Activated effector memory CD4-positive, alpha-beta T cell treated with anti-CD3 and anti-CD28 coated beads, Interleukin-2, amount 50 U/mL, for 16 hours (primary cell): ENCODE results near the gene WIPI1.
"Not testable (repeated sequence)": the region's sequence is repeated elsewhere in the genome, so short reads cannot be mapped to it uniquely, and the experiment has no call there.

Experiments used
- DNase-seq: peaks from one replicate; pipeline ENCODE4 v3.0.0-alpha.2; 2020

Gene WIPI1

DNA sequence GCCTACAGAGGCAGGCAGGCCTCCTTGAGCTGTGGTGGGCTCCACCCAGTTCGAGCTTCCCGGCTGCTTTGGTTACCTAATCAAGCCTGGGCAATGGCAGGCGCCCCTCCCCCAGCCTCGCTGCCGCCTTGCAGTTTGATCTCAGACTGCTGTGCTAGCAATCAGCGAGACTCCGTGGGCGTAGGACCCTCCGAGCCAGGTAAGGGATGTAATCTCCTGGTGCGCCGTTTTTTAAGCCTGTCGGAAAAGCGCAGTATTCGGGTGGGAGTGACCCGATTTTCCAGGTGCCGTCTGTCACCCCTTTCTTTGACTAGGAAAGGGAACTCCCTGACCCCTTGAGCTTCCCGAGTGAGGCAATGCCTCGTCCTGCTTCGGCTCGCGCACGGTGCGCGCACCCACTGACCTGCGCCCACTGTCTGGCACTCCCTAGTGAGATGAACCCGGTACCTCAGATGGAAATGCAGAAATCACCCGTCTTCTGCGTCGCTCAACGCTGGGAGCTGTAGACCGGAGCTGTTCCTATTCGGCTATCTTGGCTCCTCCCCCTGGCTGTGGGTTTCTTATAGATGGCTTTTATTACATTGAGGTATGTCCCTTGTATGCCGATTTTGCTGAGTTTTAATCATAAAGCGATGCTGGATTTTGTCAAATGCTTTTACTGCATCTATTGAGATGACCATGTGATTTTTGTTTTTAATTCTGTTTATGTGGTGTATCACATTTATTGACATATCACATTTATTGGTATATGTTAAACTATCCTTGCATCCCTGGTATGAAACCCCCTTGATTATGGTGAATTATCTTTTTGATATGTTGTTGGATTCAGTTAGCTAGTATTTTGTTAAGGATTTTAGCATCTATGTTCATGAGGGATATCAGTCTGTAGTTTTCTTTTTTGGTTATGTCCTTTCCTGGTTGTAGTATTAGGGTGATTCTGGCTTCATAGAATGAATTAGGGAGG, 43.4 kb downstream of the WIPI1 start:
- DNase-seq, result peak; percentile 84

DNA sequence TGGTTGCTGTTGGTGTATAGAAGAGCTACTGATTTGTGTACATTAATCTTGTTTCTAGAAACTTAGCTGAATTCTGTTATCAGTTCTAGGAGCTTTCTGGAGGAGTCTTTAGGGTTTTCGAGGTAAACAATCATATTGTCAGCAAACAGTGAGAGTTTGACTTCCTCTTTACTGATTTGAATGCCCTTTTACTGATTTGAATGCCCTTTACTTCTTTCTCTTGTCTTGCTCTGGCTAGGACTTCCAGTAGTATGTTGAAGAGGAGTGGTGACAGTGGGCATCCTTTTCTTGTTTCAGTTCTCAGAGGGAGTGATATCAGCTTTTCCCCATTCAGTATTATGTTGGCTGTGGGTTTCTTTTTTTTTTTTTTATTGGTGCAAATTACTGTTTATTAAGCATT, 49.6 kb downstream of the WIPI1 start:
- not testable (repeated sequence) for DNase-seq

DNA sequence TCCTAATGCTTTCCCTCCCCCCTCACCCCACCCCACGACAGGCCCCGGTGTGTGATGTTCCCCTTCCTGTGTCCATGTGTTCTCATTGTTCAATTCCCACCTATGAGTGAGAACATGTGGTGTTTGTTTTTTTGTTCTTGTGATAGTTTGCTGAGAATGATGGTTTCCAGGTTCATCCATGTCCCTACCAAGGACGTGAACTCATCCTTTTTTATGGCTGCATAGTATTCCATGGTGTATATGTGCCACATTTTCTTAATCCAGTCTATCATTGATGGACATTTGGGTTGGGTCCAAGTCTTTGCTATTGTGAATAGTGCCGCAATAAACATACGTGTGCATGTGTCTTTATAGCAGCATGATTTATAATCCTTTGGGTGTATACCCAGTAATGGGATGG, 53.5 kb downstream of the WIPI1 start:
- not testable (repeated sequence) for DNase-seq

GRCh38 chr17:68403122-68403521, 54.2 kb downstream of the WIPI1 start:
- no peak for DNase-seq

GRCh38 chr17:68401288-68401687, 56.0 kb downstream of the WIPI1 start:
- DNase-seq, result peak; percentile 31

DNA sequence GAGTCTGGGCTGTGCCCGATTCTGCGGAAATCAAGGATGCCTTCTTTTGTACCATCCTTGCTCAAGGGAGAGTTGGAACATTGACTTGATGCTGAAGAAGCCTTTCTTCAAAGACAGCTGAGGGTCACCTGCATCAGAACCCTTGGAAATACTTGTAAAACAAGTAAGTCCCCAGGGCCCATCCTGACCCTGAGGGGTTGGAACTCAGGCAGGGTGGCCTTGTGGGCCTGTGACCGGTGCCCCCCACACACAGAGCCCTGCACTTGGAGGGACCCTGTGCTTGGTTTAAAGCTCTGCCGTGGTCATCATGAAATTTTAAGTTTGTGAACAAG, 56.9 kb downstream of the WIPI1 start:
- no peak for DNase-seq

DNA sequence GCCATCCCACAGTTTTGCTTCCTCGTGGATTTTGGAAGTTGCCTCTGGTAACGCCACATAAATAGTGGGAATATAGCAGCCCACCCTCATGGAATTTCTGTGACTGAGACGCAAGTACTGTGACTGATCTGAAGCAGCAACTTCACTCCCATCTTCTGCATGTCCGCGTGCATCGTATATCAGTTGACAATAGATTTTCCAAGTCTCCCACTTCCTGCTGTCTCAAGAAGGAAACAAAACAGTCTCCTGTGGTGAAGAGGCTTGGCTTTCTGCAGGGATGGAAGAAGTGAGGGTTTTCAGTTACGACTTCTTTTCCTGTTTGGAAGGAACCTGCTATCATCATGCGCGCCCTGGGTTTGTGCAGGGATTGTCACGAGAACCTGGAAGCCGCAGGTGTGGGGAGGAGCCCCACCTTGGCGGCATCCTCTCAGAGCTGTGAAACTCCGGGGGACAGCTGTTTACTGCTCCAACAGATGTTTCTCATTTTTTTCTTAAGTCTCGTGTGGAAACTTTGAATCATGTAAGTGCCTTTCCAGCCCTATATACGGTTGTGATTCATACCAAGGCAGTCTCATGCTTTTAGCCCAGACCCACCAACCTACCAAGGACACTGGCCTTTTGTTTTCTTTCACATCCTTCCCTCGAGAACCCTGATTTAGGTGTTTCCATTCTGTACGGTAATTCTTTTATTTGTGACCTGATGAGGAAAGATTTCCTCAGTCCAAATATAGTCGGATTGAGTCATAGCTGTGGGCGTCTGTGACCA, 57.5 kb downstream of the WIPI1 start:
- DNase-seq, result peak; percentile 78

DNA sequence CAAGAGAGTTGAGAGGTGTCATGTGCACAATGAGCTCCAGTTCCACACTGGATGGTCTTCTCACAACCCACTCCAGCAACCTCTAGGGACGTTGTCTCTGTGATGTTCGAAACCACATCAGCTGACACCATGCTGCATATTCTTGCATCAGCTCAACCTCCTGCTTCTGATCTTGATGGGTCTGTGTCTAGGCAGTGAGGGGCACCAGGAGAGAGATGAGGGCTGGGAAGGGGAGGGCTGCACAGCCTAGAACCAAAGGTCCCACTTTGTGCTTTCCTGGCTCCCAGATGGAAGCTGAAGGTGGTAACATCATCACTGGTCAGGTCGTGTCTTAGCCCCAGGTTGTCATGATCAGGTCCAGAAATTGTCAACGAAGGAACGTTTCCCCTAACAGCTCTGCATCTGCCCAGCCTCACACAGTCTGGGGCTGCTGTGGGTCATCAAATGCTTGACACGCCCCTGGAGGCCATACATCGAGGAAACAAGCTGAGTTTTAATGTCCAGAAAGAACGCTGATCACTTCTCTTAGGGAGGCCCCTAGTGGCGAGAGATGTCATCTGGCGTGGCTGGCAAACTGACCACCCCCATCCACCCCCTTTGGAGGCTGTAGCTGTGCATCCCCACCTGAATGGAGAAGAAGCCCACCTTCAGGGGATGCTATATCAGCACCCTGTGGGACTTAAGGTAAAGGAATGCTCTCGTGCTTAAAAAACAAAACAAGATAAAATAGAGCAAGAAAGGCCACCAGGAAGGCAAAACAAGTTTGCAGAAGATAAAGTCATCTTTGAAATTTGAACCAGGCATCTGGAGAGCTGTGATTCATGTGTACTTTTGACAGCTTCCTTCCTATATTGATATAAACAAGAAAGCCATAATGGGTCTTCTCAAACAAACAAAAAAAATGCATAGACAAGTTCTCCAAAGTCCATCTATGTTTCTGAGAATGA, 58.3 kb downstream of the WIPI1 start:
- peak; percentile 63 for DNase-seq

- no peak for DNase-seq
Measured at GRCh38 chr17:68397108-68397536, 60.2 kb downstream of the WIPI1 start.

GRCh38 chr17:68396226-68397107, 60.8 kb downstream of the WIPI1 start:
- DNase-seq, result no peak

- no peak for DNase-seq
Measured at GRCh38 chr17:68394608-68395331, 62.5 kb downstream of the WIPI1 start.

DNA sequence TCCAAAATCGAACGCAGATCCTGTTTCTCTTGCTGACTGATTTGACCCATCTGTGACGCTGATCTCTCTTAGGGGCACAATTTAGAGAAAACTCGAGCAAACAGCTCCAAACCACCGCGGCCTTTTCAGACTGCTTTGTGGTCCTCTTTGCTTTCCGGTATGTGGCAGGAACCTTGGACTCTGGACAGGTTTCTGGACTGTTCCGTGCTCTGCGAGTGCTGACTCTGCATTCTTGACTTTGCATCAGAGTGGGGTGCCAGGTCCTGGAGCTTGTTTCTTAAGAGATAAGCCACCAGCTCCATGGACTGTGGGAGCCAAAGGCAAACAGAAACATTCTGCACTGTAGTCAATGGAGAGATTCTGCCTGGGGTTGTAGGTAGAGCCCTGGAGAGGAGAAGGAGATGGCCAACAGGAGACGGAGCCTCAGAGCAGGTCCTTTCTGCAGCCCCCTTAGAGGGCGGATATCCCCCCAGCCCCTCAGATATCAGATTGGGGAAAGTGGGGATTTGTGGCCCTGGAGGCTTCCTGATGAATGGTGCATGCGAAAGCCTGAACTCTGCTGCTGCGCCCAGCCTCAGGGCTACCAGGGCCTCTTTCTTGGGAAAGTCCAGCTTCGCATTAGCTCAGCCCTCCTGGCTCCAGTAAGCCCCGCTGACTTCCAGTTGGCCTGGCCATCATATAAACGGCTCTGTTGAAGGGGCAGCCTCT, 65.6 kb downstream of the WIPI1 start:
- no peak for DNase-seq

GRCh38 chr17:68390888-68391545, 66.3 kb downstream of the WIPI1 start:
- DNase-seq, result no peak

GRCh38 chr17:68389041-68389440, 68.3 kb downstream of the WIPI1 start:
- no peak for DNase-seq

DNA sequence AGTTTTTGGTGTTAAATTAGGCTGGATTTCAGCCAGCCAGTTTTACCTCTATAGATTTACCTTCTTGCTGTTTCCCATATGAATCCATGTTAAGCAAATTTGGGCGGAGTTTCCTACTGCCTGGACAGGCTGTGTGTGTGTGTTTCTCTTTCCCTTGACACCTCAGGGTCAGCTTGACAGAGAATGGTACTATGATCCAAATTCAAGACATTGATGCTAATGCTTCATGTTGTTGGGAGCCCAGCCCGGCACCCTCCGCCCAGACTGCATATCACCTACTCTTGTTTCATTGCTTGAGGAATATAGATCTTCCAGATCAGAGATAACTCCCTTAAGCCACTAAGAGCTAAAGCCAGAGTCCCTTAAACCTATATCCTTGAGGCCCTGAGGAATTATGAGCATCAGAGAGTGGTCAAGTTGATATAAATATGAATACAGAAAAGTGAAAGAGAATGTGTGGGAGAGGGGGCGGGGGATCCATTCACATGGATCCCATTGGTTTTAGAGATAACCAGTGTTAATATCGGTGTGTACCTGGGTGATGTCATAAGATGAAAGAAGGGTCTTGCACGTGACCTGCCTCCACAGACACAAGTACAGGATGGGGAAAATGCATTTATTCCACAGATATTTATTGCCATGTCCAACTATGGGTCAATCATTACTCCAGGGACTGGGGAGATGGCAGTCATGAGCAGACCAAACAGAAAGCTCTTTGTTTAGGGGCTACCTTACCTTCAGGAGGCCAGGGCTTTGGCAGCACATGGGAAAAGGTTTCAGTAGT, 69.7 kb downstream of the WIPI1 start:
- DNase-seq, result no peak

GRCh38 chr17:68385490-68386215, 71.6 kb downstream of the WIPI1 start:
- no peak for DNase-seq

DNA sequence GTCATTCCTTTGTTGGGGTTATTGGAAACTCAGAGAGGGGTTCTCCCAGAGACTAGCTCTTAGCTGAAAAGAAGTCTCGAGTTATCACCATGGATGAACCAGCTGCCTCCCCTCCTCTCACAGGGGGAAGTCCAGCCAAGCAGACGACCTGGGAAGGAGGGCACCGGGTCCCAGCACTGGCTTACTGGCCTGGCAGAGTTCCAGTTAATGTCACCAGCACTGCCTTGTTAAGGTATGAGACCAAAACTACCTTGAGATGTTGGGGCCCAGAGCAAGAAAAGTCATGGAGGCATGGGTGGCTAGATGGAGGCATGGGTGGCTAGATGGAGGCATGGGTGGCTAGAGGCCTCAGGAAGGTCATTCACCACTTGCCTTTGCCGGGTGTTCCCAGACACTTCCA, 72.4 kb downstream of the WIPI1 start:
- no peak for DNase-seq

- no peak for DNase-seq
Measured at GRCh38 chr17:68384471-68384870, 72.8 kb downstream of the WIPI1 start.
